HepG2 (cell line): ENCODE data around the gene KLHDC7A. TPM values are rescaled to one million over a fixed set of nuclear protein-coding genes. Genes with fewer than 3 reads are reported as not detected.
A peak's percentile ranks its signal among the peaks of the same experiment; 100 is the strongest.

Experiments used
- ARHGAP35 ChIP-seq: sonication (generic); formaldehyde crosslinking; IDR thresholded peaks from 2 replicates; pipeline ENCODE4 v1.9.0; 2022; ENCODE audit warnings: mild to moderate bottlenecking, inconsistent platforms, moderate library complexity, missing genetic modification reagents, borderline replicate concordance
- FOXA3 ChIP-seq: IDR thresholded peaks from 2 replicates; pipeline ENCODE4 v1.6.1; 2016; ENCODE audit warnings: missing genetic modification reagents, missing compliant biosample characterization
- HNF4A ChIP-seq: sonication (generic); formaldehyde crosslinking; IDR thresholded peaks from 2 replicates; pipeline ENCODE4 v1.4.0; 2020; ENCODE audit warnings: missing genetic modification reagents
- HNRNPL ChIP-seq: fragments of 200-400 bp; formaldehyde crosslinking; IDR thresholded peaks from 2 replicates; pipeline ENCODE4 v1.6.1; 2017; ENCODE audit warnings: mild to moderate bottlenecking, low read depth, low read length
- MTF1 ChIP-seq: sonication (generic); formaldehyde crosslinking; IDR thresholded peaks from 2 replicates; pipeline ENCODE4 v1.5.0; 2020; ENCODE audit warnings: missing genetic modification reagents
- MXI1 ChIP-seq: IDR thresholded peaks from 3 replicates; pipeline ENCODE4 v1.6.1; 2012; ENCODE audit warnings: low read depth, low read length, inconsistent platforms, borderline replicate concordance
- NCOR1 ChIP-seq: fragments of 200-600 bp; sonication (generic); IDR thresholded peaks from 2 replicates; pipeline ENCODE4 v1.7.0; 2017; ENCODE audit warnings: antibody characterized with exemption, low read length, borderline replicate concordance
- PRMT3 ChIP-seq: sonication (generic); formaldehyde crosslinking; IDR thresholded peaks from 2 replicates; pipeline ENCODE4 v1.8.1; 2022; ENCODE audit warnings: low read depth, mild to moderate bottlenecking, moderate library complexity, missing genetic modification reagents, borderline replicate concordance
- ZKSCAN8 ChIP-seq: IDR thresholded peaks from 2 replicates; pipeline ENCODE4 v1.6.1; 2016; ENCODE audit warnings: borderline replicate concordance, missing genetic modification reagents, missing compliant biosample characterization
- ZMYM2 ChIP-seq: sonication (generic); formaldehyde crosslinking; IDR thresholded peaks from 2 replicates; pipeline ENCODE4 v1.8.0; 2022; ENCODE audit warnings: mild to moderate bottlenecking, missing genetic modification reagents
- ZNF264 ChIP-seq: sonication (generic); formaldehyde crosslinking; IDR thresholded peaks from 2 replicates; pipeline ENCODE4 v1.4.0; 2020; ENCODE audit warnings: missing genetic modification reagents
- ZNF274 ChIP-seq: sonication (generic); formaldehyde crosslinking; IDR thresholded peaks from 2 replicates; pipeline ENCODE4 v1.5.1; 2020; ENCODE audit warnings: mild to moderate bottlenecking, missing genetic modification reagents
- ZNF552 ChIP-seq: sonication (generic); formaldehyde crosslinking; IDR thresholded peaks from 2 replicates; pipeline ENCODE4 v1.9.0; 2022; ENCODE audit warnings: missing genetic modification reagents, mild to moderate bottlenecking, borderline replicate concordance
- ZNF724P ChIP-seq: sonication (generic); formaldehyde crosslinking; IDR thresholded peaks from 2 replicates; pipeline ENCODE4 v1.8.0; 2022; ENCODE audit warnings: missing genetic modification reagents, borderline replicate concordance
- ZNF879 ChIP-seq: sonication (generic); formaldehyde crosslinking; IDR thresholded peaks from 2 replicates; pipeline ENCODE4 v1.8.1; 2023; ENCODE audit warnings: missing genetic modification reagents
- ZZZ3 ChIP-seq: sonication (generic); formaldehyde crosslinking; IDR thresholded peaks from 2 replicates; pipeline ENCODE4 v1.4.0; 2020; ENCODE audit warnings: missing genetic modification reagents, mild to moderate bottlenecking, borderline replicate concordance
- polyA plus RNA-seq, 8 experiments: library from polyadenylated mRNA; depleted of rRNA in 3 of 8; stranded (reverse) in 7 of 8; unstranded in 1 of 8; fragments of >200 nt; fragmentation: Illumina TruSeq in 4 of 8; extraction: Trizol in 4 of 8; gene quantifications; 2 replicates each; pipeline versions ENCODE4 v1.2.1 to v1.2.3, GENCODE V29; 2011 to 2016; ENCODE audit warnings: low read depth in 4 of 8, missing spikeins in 1 of 8, mixed read lengths in 1 of 8; ENCODE audit not compliant: insufficient read depth in 1 of 8
- total RNA-seq, 5 experiments: library from RNA; depleted of rRNA; stranded (reverse); fragments of >200 nt; fragmentation: Illumina TruSeq; extraction: Trizol; gene quantifications; 2 replicates each; pipeline ENCODE4 v1.2.3, GENCODE V29; 2016; ENCODE audit warnings: low read depth in 1 of 5
- TF ChIP-seq, protein P1 (sequence below): sonication (generic); formaldehyde crosslinking; IDR thresholded peaks from 2 replicates; pipeline ENCODE4 v1.5.1; 2020; ENCODE audit warnings: mild to moderate bottlenecking, missing genetic modification reagents, borderline replicate concordance
- TF ChIP-seq, protein P2 (sequence below): IDR thresholded peaks from 2 replicates; pipeline ENCODE4 v1.6.1; 2016; ENCODE audit warnings: missing genetic modification reagents, missing compliant biosample characterization
- TF ChIP-seq, protein P3 (sequence below): sonication (generic); formaldehyde crosslinking; IDR thresholded peaks from 2 replicates; pipeline ENCODE4 v1.4.0; 2020; ENCODE audit warnings: missing genetic modification reagents
- TF ChIP-seq, protein P4 (sequence below): sonication (generic); formaldehyde crosslinking; IDR thresholded peaks from 2 replicates; pipeline ENCODE4 v1.4.0; 2020; ENCODE audit warnings: missing genetic modification reagents, borderline replicate concordance

Gene KLHDC7A
- total and polyA plus RNA-seq, 2 of the 13 experiments (the other 11 are each of a cell fraction or from before 2014, with no cell fraction given), result 0.15 to 1.8 TPM

DNA sequence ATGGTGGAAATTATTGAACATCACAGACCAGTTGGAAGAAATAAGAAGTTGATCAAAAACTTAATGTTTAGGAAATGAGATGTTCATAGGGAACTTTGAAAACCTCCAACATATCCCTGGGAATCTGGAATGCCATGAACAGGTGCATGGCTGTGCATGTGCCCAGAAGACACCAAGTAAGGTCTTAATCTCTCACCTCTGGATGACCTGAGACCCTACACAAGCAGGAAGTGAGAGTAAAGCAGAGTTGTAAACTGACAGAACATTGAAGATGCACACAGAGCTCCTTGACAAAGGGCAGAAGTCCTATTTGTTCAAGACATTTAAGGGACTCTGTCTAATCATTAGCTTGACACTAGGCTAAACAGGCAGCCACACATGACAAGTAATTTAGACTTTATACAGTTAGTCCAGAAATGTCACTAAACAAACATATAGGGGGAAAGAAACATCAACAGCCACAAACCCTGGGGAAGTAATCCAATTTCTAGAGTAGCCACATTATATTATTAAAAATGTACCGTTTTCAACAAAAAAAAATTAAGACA is 34.5 kb downstream of the KLHDC7A start (continued):
- TF ChIP-seq, protein P1, sequence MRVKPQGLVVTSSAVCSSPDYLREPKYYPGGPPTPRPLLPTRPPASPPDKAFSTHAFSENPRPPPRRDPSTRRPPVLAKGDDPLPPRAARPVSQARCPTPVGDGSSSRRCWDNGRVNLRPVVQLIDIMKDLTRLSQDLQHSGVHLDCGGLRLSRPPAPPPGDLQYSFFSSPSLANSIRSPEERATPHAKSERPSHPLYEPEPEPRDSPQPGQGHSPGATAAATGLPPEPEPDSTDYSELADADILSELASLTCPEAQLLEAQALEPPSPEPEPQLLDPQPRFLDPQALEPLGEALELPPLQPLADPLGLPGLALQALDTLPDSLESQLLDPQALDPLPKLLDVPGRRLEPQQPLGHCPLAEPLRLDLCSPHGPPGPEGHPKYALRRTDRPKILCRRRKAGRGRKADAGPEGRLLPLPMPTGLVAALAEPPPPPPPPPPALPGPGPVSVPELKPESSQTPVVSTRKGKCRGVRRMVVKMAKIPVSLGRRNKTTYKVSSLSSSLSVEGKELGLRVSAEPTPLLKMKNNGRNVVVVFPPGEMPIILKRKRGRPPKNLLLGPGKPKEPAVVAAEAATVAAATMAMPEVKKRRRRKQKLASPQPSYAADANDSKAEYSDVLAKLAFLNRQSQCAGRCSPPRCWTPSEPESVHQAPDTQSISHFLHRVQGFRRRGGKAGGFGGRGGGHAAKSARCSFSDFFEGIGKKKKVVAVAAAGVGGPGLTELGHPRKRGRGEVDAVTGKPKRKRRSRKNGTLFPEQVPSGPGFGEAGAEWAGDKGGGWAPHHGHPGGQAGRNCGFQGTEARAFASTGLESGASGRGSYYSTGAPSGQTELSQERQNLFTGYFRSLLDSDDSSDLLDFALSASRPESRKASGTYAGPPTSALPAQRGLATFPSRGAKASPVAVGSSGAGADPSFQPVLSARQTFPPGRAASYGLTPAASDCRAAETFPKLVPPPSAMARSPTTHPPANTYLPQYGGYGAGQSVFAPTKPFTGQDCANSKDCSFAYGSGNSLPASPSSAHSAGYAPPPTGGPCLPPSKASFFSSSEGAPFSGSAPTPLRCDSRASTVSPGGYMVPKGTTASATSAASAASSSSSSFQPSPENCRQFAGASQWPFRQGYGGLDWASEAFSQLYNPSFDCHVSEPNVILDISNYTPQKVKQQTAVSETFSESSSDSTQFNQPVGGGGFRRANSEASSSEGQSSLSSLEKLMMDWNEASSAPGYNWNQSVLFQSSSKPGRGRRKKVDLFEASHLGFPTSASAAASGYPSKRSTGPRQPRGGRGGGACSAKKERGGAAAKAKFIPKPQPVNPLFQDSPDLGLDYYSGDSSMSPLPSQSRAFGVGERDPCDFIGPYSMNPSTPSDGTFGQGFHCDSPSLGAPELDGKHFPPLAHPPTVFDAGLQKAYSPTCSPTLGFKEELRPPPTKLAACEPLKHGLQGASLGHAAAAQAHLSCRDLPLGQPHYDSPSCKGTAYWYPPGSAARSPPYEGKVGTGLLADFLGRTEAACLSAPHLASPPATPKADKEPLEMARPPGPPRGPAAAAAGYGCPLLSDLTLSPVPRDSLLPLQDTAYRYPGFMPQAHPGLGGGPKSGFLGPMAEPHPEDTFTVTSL (CRISPR knock-in tag), result no peak
- TF ChIP-seq MTF1 (CRISPR knock-in tag) (no peak), ZNF264 (no peak), NCOR1 (no peak), ZNF274 (CRISPR knock-in tag) (no peak), MXI1 (no peak), FOXA3 (CRISPR knock-in tag) (0 out of 2 replicates have a peak, but pooled peaks have one; percentile 25), ZKSCAN8 (CRISPR knock-in tag) (no peak), HNRNPL (no peak), ZNF552 (CRISPR knock-in tag) (no peak), ZNF879 (no peak), PRMT3 (CRISPR knock-in tag) (no peak), ARHGAP35 (CRISPR knock-in tag) (no peak), ZNF724P (CRISPR knock-in tag) (no peak), ZMYM2 (CRISPR knock-in tag) (no peak), HNF4A (CRISPR knock-in tag) (peak; percentile 45; the same call in 1 of the 2 replicates), ZZZ3 (CRISPR knock-in tag) (no peak)
- TF ChIP-seq, protein P2, sequence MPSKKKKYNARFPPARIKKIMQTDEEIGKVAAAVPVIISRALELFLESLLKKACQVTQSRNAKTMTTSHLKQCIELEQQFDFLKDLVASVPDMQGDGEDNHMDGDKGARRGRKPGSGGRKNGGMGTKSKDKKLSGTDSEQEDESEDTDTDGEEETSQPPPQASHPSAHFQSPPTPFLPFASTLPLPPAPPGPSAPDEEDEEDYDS (CRISPR knock-in tag), result no peak
- TF ChIP-seq, protein P3, sequence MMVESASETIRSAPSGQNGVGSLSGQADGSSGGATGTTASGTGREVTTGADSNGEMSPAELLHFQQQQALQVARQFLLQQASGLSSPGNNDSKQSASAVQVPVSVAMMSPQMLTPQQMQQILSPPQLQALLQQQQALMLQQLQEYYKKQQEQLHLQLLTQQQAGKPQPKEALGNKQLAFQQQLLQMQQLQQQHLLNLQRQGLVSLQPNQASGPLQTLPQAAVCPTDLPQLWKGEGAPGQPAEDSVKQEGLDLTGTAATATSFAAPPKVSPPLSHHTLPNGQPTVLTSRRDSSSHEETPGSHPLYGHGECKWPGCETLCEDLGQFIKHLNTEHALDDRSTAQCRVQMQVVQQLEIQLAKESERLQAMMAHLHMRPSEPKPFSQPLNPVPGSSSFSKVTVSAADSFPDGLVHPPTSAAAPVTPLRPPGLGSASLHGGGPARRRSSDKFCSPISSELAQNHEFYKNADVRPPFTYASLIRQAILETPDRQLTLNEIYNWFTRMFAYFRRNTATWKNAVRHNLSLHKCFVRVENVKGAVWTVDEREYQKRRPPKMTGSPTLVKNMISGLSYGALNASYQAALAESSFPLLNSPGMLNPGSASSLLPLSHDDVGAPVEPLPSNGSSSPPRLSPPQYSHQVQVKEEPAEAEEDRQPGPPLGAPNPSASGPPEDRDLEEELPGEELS (CRISPR knock-in tag), result peak; percentile 57
- TF ChIP-seq, protein P4, sequence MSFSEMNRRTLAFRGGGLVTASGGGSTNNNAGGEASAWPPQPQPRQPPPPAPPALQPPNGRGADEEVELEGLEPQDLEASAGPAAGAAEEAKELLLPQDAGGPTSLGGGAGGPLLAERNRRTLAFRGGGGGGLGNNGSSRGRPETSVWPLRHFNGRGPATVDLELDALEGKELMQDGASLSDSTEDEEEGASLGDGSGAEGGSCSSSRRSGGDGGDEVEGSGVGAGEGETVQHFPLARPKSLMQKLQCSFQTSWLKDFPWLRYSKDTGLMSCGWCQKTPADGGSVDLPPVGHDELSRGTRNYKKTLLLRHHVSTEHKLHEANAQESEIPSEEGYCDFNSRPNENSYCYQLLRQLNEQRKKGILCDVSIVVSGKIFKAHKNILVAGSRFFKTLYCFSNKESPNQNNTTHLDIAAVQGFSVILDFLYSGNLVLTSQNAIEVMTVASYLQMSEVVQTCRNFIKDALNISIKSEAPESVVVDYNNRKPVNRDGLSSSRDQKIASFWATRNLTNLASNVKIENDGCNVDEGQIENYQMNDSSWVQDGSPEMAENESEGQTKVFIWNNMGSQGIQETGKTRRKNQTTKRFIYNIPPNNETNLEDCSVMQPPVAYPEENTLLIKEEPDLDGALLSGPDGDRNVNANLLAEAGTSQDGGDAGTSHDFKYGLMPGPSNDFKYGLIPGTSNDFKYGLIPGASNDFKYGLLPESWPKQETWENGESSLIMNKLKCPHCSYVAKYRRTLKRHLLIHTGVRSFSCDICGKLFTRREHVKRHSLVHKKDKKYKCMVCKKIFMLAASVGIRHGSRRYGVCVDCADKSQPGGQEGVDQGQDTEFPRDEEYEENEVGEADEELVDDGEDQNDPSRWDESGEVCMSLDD (CRISPR knock-in tag), result no peak
